ENCODE results near the gene STK32C. TPM values are rescaled to one million over a fixed set of nuclear protein-coding genes. Genes with fewer than 3 reads are reported as not detected.

The STK32C gene
- total and polyA plus RNA-seq, 4 donors = 5.1 to 22.0 (median 16.3) TPM

GRCh38 chr10:132167976-132168375 is 139.8 kb downstream of the STK32C start:
- peaks cover 0 to 13% (median 0%) of the 10 kb centered on the region in 3 donors for H3K27me3 ChIP-seq (ENCODE audit: control insufficient read depth in 3 of 3, insufficient read depth in 3 of 3, low read length in 2 of 3)
- H3K36me3 ChIP-seq (ENCODE audit: control insufficient read depth in 4 of 4, insufficient read depth in 4 of 4, low read length in 4 of 4) = no peaks in the 10 kb centered on the region
- no peak overlapping the region for H3K27ac ChIP-seq (ENCODE audit: low read depth in 1 of 2, low read length in 1 of 2)
- no peak for DNase-seq
- TF ChIP-seq CTCF (IDR thresholded peaks at IDR 0.05; ENCODE audit: control extremely low read depth, extremely low read depth) = no peak
- WGBS, 2 donors = 86 to 88% methylated on average over 17 of the region's 17 CpGs
- no peak overlapping the region for H3K9ac ChIP-seq (ENCODE audit: insufficient read depth in 1 of 2, low read length in 2 of 2)
- H3K4me1 ChIP-seq (ENCODE audit: control insufficient read depth in 5 of 5, insufficient read depth in 5 of 5, low read length in 5 of 5) = peaks cover 0 to 8% (median 0%) of the 10 kb centered on the region in 5 donors
- no peak overlapping the region for H3K4me3 ChIP-seq
- peaks cover 0 to 10% (median 0%) of the 10 kb centered on the region in 4 donors for H3K9me3 ChIP-seq (ENCODE audit: control insufficient read depth in 4 of 4, insufficient read depth in 3 of 4, low read length in 3 of 4)
- ATAC-seq (ENCODE audit: insufficient read depth, low FRiP score) = no peak

GRCh38 chr10:132167041-132167674 is 140.6 kb downstream of the STK32C start:
- ATAC-seq (ENCODE audit: insufficient read depth, low FRiP score) = no peak

GRCh38 chr10:132166216-132166950 is 141.4 kb downstream of the STK32C start:
- WGBS, 2 donors = 86 to 91% methylated on average over 23 of the region's 23 CpGs
- H3K9ac ChIP-seq (ENCODE audit: insufficient read depth in 1 of 2, low read length in 2 of 2) = no peak overlapping the region
- DNase-seq = no peak

More at GRCh38 chr10:132167041-132167674, 140.6 kb downstream of the STK32C start:
- Histone ChIP-seq H3K27me3 (ENCODE audit: control insufficient read depth in 3 of 3, insufficient read depth in 3 of 3, low read length in 2 of 3) (peaks cover 0 to 6% (median 0%) of the 10 kb centered on the region in 3 donors), H3K4me3 (no peak overlapping the region), H3K4me1 (ENCODE audit: control insufficient read depth in 5 of 5, insufficient read depth in 5 of 5, low read length in 5 of 5) (peaks cover 0 to 12% (median 3%) of the 10 kb centered on the region in 5 donors), H3K9ac (ENCODE audit: insufficient read depth in 1 of 2, low read length in 2 of 2) (no peak overlapping the region), H3K36me3 (ENCODE audit: control insufficient read depth in 4 of 4, insufficient read depth in 4 of 4, low read length in 4 of 4) (no peaks in the 10 kb centered on the region), H3K9me3 (ENCODE audit: control insufficient read depth in 4 of 4, insufficient read depth in 3 of 4, low read length in 3 of 4) (peaks cover 0 to 10% (median 0%) of the 10 kb centered on the region in 4 donors), H3K27ac (ENCODE audit: low read depth in 1 of 2, low read length in 1 of 2) (no peak overlapping the region)
- DNase-seq = no peak
- no peak for TF ChIP-seq CTCF (IDR thresholded peaks at IDR 0.05; ENCODE audit: control extremely low read depth, extremely low read depth)
- whole genome bisulfite sequencing, 2 donors = 88 to 89% methylated on average over 22 of the region's 22 CpGs

More at GRCh38 chr10:132166216-132166950, 141.4 kb downstream of the STK32C start:
- TF ChIP-seq CTCF (IDR thresholded peaks at IDR 0.05; ENCODE audit: control extremely low read depth, extremely low read depth) = no peak
- no peaks in the 10 kb centered on the region for H3K36me3 ChIP-seq (ENCODE audit: control insufficient read depth in 4 of 4, insufficient read depth in 4 of 4, low read length in 4 of 4)
- H3K27ac ChIP-seq (ENCODE audit: low read depth in 1 of 2, low read length in 1 of 2) = no peak overlapping the region
- H3K27me3 ChIP-seq (ENCODE audit: control insufficient read depth in 3 of 3, insufficient read depth in 3 of 3, low read length in 2 of 3) = peaks cover 0 to 6% (median 0%) of the 10 kb centered on the region in 3 donors
- no peak overlapping the region for H3K4me3 ChIP-seq
- H3K9me3 ChIP-seq (ENCODE audit: control insufficient read depth in 4 of 4, insufficient read depth in 3 of 4, low read length in 3 of 4) = peaks cover 0 to 10% (median 0%) of the 10 kb centered on the region in 4 donors
- ATAC-seq (ENCODE audit: insufficient read depth, low FRiP score) = no peak
- peaks cover 0 to 12% (median 3%) of the 10 kb centered on the region in 5 donors for H3K4me1 ChIP-seq (ENCODE audit: control insufficient read depth in 5 of 5, insufficient read depth in 5 of 5, low read length in 5 of 5)
